HG03565 (cell line): ENCODE data around the gene RERE.

Experiments used
- ATAC-seq: cut with Tn5 transposase; IDR thresholded peaks from one replicate; pipeline ENCODE4 v1.9.1; 2021; ENCODE audit warnings: mild to moderate bottlenecking, moderate library complexity; ENCODE audit not compliant: unreplicated experiment

RERE gene

GRCh38 chr1:8437347-8437746 lies 380.1 kb downstream of the RERE start:
- ATAC-seq: no peak

GRCh38 chr1:8435569-8436071 lies 381.8 kb downstream of the RERE start:
- no peak for ATAC-seq

GRCh38 chr1:8434101-8434500 lies 383.3 kb downstream of the RERE start:
- no peak for ATAC-seq

GRCh38 chr1:8431784-8432183 lies 385.7 kb downstream of the RERE start:
- no peak for ATAC-seq

- ATAC-seq: no peak
Measured at GRCh38 chr1:8431019-8431418, 386.4 kb downstream of the RERE start.

GRCh38 chr1:8430476-8430875 lies 387.0 kb downstream of the RERE start:
- no peak for ATAC-seq

GRCh38 chr1:8429549-8430110 lies 387.8 kb downstream of the RERE start:
- ATAC-seq: no peak

GRCh38 chr1:8428441-8428840 lies 389.0 kb downstream of the RERE start:
- ATAC-seq: no peak

GRCh38 chr1:8427986-8428385 lies 389.5 kb downstream of the RERE start:
- no peak for ATAC-seq

GRCh38 chr1:8427493-8427892 lies 389.9 kb downstream of the RERE start:
- ATAC-seq: peak; percentile 54

GRCh38 chr1:8426996-8427395 lies 390.4 kb downstream of the RERE start:
- no peak for ATAC-seq

GRCh38 chr1:8425781-8426161 lies 391.7 kb downstream of the RERE start:
- ATAC-seq: no peak

- ATAC-seq: no peak
Measured at GRCh38 chr1:8425150-8425780, 392.2 kb downstream of the RERE start.

GRCh38 chr1:8424539-8425116 lies 392.8 kb downstream of the RERE start:
- ATAC-seq: no peak

- ATAC-seq: no peak
Measured at GRCh38 chr1:8423692-8424538, 393.5 kb downstream of the RERE start.

- ATAC-seq: no peak
Measured at GRCh38 chr1:8423269-8423691, 394.2 kb downstream of the RERE start.

GRCh38 chr1:8422510-8423268 lies 394.8 kb downstream of the RERE start:
- ATAC-seq: no peak

GRCh38 chr1:8421721-8422120 lies 395.7 kb downstream of the RERE start:
- no peak for ATAC-seq

GRCh38 chr1:8420318-8420717 lies 397.1 kb downstream of the RERE start:
- ATAC-seq: no peak

- no peak for ATAC-seq
Measured at GRCh38 chr1:8419861-8420260, 397.6 kb downstream of the RERE start.

- no peak for ATAC-seq
Measured at GRCh38 chr1:8419172-8419571, 398.3 kb downstream of the RERE start.
